ENCODE results near the gene CLCF1.

CLCF1 gene

DNA sequence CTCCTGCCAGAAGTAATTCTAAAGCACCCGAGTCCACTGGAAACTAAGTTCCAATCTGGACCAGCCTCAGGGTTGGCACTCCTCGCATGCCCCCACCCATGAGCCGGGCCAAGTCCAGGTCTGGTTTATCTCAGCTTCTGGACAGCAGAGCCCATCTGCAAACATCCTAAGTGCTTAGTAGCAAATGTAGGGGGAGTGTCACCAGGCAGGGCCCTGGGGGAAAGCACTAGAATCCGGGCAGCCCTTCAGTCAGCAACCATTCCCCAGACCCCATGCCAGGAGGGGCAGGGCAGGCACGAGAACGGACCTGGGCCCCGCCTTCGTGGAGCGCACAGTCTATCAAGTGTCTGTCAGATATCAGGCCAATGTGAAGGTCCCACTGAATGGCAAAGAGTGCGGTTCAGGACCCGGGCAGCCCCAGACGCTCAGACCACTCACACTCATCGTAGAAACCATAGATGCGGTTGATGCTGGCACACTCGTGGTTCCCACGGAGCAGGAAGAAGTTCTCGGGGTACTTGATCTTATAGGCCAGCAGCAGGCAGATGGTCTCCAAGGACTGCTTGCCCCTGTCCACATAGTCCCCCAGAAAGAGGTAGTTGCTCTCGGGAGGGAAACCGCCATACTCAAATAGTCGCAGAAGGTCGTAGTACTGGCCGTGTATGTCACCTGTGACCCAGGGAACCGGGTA, 27.0 kb upstream of the CLCF1 start:
- H3K9ac ChIP-seq (ENCODE audit: low read length), result peak overlapping the region; percentile 90
- H3K27ac ChIP-seq (ENCODE audit: low read depth, low read length), result no peak overlapping the region; the same call in 1 of the 2 replicates
- peaks cover 42% of the 10 kb centered on the region for H3K36me3 ChIP-seq (ENCODE audit: control insufficient read depth, insufficient read depth, low read length)
- H3K4me1 ChIP-seq (ENCODE audit: control insufficient read depth, insufficient read depth, low read length), result peaks cover 32% of the 10 kb centered on the region
- H3K27me3 ChIP-seq (ENCODE audit: control insufficient read depth, insufficient read depth, low read length), result no peaks in the 10 kb centered on the region
- H3K4me3 ChIP-seq (ENCODE audit: low read depth, low read length), result peak overlapping the region; percentile 85
- H3K9me3 ChIP-seq (ENCODE audit: control insufficient read depth, insufficient read depth, low read depth, low read length), result no peaks in the 10 kb centered on the region

DNA sequence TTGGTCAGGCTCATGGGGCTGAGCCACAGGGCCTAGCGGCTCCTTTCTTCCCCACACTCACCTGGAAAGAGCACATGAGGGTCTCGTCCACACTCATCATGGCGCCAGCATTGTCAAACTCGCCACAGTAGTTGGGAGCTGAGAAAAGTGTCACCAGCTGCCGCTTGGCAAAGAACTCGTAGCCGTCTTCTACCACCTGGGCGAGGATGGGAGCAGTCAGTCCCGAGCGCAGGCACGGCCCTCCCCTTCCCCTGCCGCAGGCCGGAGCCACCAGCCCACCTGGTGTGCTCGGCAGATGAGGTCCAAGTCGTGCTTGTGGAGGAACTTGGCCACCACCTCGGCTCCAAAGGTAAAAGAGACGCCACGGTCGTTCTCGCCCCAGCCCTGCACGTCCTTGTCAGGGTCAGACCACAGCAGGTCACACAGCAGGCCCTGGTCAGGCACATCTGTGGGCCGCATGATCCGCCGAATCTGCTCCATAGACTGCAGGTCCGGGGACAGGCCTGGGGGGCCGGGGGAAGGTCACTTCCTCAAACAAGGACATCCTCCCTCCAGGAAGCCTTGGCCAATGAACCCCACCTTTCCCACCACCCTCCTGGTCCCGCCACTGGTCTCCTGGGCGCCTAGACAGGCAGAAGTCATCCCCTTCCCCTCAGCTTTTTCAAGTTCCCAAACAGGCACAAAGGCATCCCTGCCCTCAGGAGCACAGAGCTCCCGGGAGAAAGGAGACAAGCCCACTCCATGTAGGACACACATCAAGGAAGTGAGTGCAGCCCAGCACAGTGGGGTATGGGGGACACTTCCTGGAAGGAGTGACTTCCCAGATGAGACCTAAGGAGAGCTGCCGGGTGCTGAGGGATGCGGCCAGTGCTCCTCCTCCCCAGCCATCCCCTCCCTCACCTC, 25.5 kb upstream of the CLCF1 start:
- Histone ChIP-seq H3K27me3 (ENCODE audit: control insufficient read depth, insufficient read depth, low read length) (no peaks in the 10 kb centered on the region), H3K9ac (ENCODE audit: low read length) (no peak overlapping the region), H3K9me3 (ENCODE audit: control insufficient read depth, insufficient read depth, low read depth, low read length) (no peaks in the 10 kb centered on the region), H3K27ac (ENCODE audit: low read depth, low read length) (no peak overlapping the region), H3K4me1 (ENCODE audit: control insufficient read depth, insufficient read depth, low read length) (peaks cover 32% of the 10 kb centered on the region), H3K36me3 (ENCODE audit: control insufficient read depth, insufficient read depth, low read length) (peaks cover 50% of the 10 kb centered on the region), H3K4me3 (ENCODE audit: low read depth, low read length) (no peak overlapping the region)

DNA sequence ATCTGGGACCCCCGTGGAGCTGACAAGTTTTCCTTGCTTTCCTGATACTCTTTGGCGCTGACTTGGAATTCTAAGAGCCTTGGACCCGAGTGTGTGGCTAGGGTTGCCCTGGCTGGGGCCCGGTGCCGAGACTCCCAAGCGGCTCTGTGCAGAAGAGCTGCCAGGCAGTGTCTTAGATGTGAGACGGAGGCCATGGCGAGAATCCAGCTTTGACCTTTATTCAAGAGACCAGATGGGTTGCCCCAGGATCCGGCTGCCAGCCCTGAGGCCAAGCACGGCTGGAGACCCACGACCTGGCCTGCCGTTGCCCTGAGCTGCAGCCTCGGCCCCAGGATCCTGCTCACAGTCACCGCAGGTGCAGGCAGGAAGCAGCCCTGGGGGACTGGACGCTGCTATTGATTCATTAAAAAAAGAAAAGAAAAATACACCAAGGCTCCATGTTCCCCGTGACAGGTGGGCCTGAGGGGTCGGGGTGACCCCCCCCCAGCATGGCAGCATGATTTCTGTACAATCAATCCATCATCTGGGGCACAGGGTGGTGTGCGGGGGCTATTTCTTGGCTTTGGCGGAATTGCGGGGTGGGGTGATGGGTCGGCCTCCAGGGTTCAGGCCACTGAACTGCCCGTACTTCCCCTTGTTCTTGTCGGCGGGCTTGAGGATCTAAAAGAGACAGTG, 24.7 kb upstream of the CLCF1 start:
- Histone ChIP-seq H3K27ac (ENCODE audit: low read depth, low read length) (no peak overlapping the region), H3K9ac (ENCODE audit: low read length) (no peak overlapping the region), H3K36me3 (ENCODE audit: control insufficient read depth, insufficient read depth, low read length) (peaks cover 55% of the 10 kb centered on the region), H3K4me3 (ENCODE audit: low read depth, low read length) (no peak overlapping the region), H3K4me1 (ENCODE audit: control insufficient read depth, insufficient read depth, low read length) (peaks cover 32% of the 10 kb centered on the region), H3K9me3 (ENCODE audit: control insufficient read depth, insufficient read depth, low read depth, low read length) (no peaks in the 10 kb centered on the region), H3K27me3 (ENCODE audit: control insufficient read depth, insufficient read depth, low read length) (no peaks in the 10 kb centered on the region)

DNA sequence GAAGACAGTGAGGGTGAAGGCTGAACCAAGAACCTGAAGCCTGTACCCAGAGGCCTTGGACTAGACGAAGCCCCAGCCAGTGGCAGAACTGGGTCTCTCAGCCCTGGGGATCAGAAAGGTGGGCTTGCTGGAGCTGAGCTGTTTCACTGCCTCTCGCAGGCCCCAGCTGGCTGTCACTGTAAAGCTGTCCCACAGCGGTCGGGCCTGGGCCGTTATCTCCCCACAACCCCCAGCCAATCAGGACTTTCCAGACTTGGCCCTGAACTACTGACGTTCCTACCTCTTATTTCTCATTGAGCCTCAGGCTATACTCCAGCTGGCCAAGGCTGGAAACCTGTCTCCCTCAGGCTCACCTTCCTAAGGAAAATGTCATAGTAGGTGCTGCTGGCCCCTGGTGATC, 24.1 kb upstream of the CLCF1 start:
- Histone ChIP-seq H3K4me3 (ENCODE audit: low read depth, low read length) (no peak overlapping the region), H3K36me3 (ENCODE audit: control insufficient read depth, insufficient read depth, low read length) (peaks cover 55% of the 10 kb centered on the region), H3K4me1 (ENCODE audit: control insufficient read depth, insufficient read depth, low read length) (peaks cover 35% of the 10 kb centered on the region), H3K27ac (ENCODE audit: low read depth, low read length) (peak overlapping the region; percentile 12; the same call in 1 of the 2 replicates), H3K9me3 (ENCODE audit: control insufficient read depth, insufficient read depth, low read depth, low read length) (no peaks in the 10 kb centered on the region), H3K9ac (ENCODE audit: low read length) (no peak overlapping the region), H3K27me3 (ENCODE audit: control insufficient read depth, insufficient read depth, low read length) (no peaks in the 10 kb centered on the region)

DNA sequence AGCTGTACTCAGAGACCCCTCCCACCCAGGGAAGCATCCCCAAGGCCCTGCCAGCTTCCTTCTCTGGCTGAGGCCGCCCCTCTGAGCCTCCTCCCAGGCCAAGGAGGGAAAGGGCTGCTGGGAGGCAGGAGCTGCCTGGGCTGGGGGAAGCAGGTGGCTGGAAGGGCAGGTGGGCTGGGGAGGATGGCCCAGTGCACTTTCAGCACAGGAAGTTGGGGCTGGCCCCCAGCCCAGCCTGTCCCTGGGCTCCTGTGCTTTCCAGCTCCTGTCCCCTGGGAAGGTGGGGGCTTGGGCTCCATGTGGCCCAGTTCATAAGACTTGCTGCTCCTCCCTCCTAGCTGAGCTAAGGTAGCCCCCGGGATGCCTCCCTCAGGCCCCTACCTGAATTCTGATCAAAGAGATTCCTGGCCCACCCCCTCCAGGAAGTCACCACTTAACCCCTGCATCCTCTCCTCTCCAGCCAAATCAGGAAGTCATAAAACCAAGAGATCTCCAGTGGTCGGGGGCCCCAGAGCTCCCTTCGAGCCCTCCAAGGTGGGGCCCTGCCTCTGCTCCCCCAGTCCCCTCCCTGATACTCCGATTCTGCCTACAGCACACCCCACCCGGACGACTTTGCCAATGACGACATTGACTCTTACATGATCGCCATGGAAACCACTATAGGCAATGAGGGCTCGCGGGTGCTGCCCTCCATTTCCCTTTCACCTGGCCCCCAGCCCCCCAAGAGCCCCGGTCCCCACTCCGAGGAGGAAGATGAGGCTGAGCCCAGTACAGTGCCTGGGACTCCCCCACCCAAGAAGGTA, 23.4 kb upstream of the CLCF1 start:
- H3K27ac ChIP-seq (ENCODE audit: low read depth, low read length), result peak overlapping the region; percentile 24; the same call in 1 of the 2 replicates
- H3K4me3 ChIP-seq (ENCODE audit: low read depth, low read length), result no peak overlapping the region
- no peaks in the 10 kb centered on the region for H3K27me3 ChIP-seq (ENCODE audit: control insufficient read depth, insufficient read depth, low read length)
- peaks cover 31% of the 10 kb centered on the region for H3K4me1 ChIP-seq (ENCODE audit: control insufficient read depth, insufficient read depth, low read length)
- peak overlapping the region; percentile 43 for H3K9ac ChIP-seq (ENCODE audit: low read length)
- H3K36me3 ChIP-seq (ENCODE audit: control insufficient read depth, insufficient read depth, low read length), result peaks cover 55% of the 10 kb centered on the region
- no peaks in the 10 kb centered on the region for H3K9me3 ChIP-seq (ENCODE audit: control insufficient read depth, insufficient read depth, low read depth, low read length)

DNA sequence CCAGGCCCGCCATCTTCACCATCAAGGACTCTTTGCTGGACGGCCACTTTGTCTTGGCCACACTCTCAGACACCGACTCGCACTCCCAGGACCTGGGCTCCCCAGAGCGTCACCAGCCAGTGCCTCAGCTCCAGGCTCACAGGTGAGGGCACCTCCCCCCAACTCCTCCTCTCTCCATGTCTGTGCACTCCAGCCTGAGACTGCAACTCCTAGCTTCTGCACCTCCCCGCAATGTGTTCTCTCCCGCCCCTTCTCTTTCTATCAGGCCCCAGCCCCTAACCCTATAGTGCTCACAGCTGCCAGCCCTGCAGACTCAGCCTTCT, 22.8 kb upstream of the CLCF1 start:
- Histone ChIP-seq H3K9ac (ENCODE audit: low read length) (peak overlapping the region; percentile 43), H3K4me1 (ENCODE audit: control insufficient read depth, insufficient read depth, low read length) (peaks cover 31% of the 10 kb centered on the region), H3K27ac (ENCODE audit: low read depth, low read length) (peak overlapping the region; percentile 24; the same call in 1 of the 2 replicates), H3K9me3 (ENCODE audit: control insufficient read depth, insufficient read depth, low read depth, low read length) (no peaks in the 10 kb centered on the region), H3K4me3 (ENCODE audit: low read depth, low read length) (no peak overlapping the region), H3K36me3 (ENCODE audit: control insufficient read depth, insufficient read depth, low read length) (peaks cover 55% of the 10 kb centered on the region), H3K27me3 (ENCODE audit: control insufficient read depth, insufficient read depth, low read length) (no peaks in the 10 kb centered on the region)

DNA sequence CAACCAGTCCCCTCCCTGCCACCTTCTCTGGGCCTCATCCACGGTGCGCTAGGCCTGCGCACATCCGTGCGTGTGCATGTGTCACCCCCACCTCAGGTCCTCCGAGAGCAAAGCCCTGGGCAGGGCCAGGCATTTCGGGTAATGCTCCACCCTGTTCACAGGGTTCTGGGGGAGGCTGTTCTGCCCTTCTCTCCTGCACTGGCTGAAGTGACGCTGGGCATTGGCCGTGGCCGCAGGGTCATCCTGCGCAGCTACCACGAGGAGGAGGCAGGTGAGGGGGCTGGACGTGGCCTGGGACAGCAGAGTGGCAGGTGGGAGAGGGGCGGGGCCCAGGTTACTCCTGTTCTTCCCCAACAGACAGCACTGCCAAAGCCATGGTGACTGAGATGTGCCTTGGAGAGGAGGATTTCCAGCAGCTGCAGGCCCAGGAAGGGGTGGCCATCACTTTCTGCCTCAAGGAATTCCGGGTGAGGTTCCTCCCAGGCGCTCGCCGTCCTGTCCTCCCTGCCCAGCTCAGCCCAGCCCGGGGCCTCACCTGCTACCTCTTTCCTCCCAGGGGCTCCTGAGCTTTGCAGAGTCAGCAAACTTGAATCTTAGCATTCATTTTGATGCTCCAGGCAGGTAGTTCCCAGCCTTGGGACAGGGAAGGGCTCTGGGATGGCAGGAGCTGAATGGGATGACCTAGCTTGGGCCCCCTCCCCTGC, 22.3 kb upstream of the CLCF1 start:
- Histone ChIP-seq H3K27ac (ENCODE audit: low read depth, low read length) (0 out of 2 replicates have a peak overlapping the region, but pooled peaks have one; percentile 24), H3K9ac (ENCODE audit: low read length) (no peak overlapping the region), H3K4me3 (ENCODE audit: low read depth, low read length) (no peak overlapping the region), H3K27me3 (ENCODE audit: control insufficient read depth, insufficient read depth, low read length) (no peaks in the 10 kb centered on the region), H3K9me3 (ENCODE audit: control insufficient read depth, insufficient read depth, low read depth, low read length) (no peaks in the 10 kb centered on the region), H3K4me1 (ENCODE audit: control insufficient read depth, insufficient read depth, low read length) (peaks cover 29% of the 10 kb centered on the region), H3K36me3 (ENCODE audit: control insufficient read depth, insufficient read depth, low read length) (peaks cover 55% of the 10 kb centered on the region)

DNA sequence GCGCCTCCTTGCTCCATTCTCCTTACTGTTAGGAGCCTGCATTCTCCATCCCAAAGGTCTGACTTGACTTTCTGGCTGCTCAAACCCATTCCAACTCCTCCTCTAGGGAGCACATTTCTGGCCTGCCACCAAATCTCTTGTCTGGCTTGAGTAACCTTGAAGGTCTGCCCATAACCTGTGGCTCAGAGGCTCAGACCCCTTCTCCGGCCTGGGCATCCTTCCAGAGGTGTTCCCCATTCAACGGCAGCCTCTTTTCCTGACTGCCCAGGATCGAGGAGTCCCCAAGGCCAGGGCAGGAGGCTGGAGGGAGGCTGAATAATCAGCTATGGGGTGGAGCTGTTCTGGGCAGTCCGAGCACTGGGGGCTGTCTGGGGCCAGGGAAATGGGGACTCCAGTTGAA, 20.6 kb upstream of the CLCF1 start:
- no peak overlapping the region for H3K9ac ChIP-seq (ENCODE audit: low read length)
- no peaks in the 10 kb centered on the region for H3K9me3 ChIP-seq (ENCODE audit: control insufficient read depth, insufficient read depth, low read depth, low read length)
- no peaks in the 10 kb centered on the region for H3K27me3 ChIP-seq (ENCODE audit: control insufficient read depth, insufficient read depth, low read length)
- H3K36me3 ChIP-seq (ENCODE audit: control insufficient read depth, insufficient read depth, low read length), result peaks cover 41% of the 10 kb centered on the region
- no peak overlapping the region for H3K27ac ChIP-seq (ENCODE audit: low read depth, low read length)
- H3K4me3 ChIP-seq (ENCODE audit: low read depth, low read length), result no peak overlapping the region
- peaks cover 26% of the 10 kb centered on the region for H3K4me1 ChIP-seq (ENCODE audit: control insufficient read depth, insufficient read depth, low read length)

DNA sequence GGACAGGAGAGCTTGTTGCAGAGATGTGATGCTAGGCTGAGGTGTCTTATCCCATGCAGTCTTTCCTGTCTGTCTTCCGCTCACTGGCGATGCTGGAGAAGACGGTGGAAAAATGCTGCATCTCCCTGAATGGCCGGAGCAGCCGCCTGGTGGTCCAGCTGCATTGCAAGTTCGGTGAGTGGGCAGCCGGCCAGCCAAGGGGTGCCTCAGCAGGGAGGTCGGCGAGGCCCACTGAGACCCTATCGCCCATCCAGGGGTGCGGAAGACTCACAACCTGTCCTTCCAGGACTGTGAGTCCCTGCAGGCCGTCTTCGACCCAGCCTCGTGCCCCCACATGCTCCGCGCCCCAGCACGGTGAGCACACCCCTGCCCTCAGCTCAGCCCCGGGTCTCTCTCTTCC, 20.0 kb upstream of the CLCF1 start:
- Histone ChIP-seq H3K9me3 (ENCODE audit: control insufficient read depth, insufficient read depth, low read depth, low read length) (no peaks in the 10 kb centered on the region), H3K9ac (ENCODE audit: low read length) (no peak overlapping the region), H3K36me3 (ENCODE audit: control insufficient read depth, insufficient read depth, low read length) (peaks cover 36% of the 10 kb centered on the region), H3K4me3 (ENCODE audit: low read depth, low read length) (no peak overlapping the region), H3K27me3 (ENCODE audit: control insufficient read depth, insufficient read depth, low read length) (no peaks in the 10 kb centered on the region), H3K27ac (ENCODE audit: low read depth, low read length) (no peak overlapping the region), H3K4me1 (ENCODE audit: control insufficient read depth, insufficient read depth, low read length) (peaks cover 26% of the 10 kb centered on the region)

DNA sequence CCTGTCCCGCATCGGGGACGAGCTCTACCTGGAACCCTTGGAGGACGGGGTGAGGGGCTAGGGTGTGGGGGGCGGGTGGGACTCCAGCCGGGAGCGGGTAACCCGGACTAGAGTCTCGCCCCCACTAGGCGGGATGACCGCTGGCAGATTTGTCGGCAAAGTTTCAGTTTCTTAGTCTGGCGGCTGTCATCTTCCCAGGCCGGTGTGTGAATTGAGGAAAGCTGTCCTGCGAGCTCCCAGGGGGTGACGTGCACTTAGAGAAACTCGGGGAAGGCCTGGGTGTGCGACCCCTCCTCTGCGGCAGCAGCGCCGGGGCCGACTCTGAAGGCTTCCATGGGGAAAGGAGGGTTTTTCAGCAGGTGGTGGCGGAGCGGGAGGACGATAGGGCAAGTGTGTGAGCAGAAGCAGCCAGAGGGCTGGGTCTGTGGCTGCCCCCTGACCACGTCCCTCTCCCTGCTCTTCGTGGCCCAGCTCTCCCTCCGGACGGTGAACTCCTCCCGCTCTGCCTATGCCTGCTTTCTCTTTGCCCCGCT, 18.9 kb upstream of the CLCF1 start:
- Histone ChIP-seq H3K4me1 (ENCODE audit: control insufficient read depth, insufficient read depth, low read length) (peaks cover 24% of the 10 kb centered on the region), H3K9me3 (ENCODE audit: control insufficient read depth, insufficient read depth, low read depth, low read length) (no peaks in the 10 kb centered on the region), H3K36me3 (ENCODE audit: control insufficient read depth, insufficient read depth, low read length) (peaks cover 24% of the 10 kb centered on the region), H3K9ac (ENCODE audit: low read length) (peak overlapping the region; percentile 86), H3K27ac (ENCODE audit: low read depth, low read length) (no peak overlapping the region), H3K4me3 (ENCODE audit: low read depth, low read length) (peak overlapping the region; percentile 93), H3K27me3 (ENCODE audit: control insufficient read depth, insufficient read depth, low read length) (no peaks in the 10 kb centered on the region)
